ENCODE measurements around the gene SPACA9.
A peak's percentile ranks its signal among the peaks of the same experiment; 100 is the strongest.

Gene SPACA9

GRCh38 chr9:132894862-132895835 lies 16.5 kb downstream of the SPACA9 start:
- DNase-seq = no peak

- no peak for DNase-seq
Measured at GRCh38 chr9:132896264-132896663, 17.6 kb downstream of the SPACA9 start.

- DNase-seq = no peak
Measured at GRCh38 chr9:132896906-132897305, 18.2 kb downstream of the SPACA9 start.

- no peak for DNase-seq
Measured at GRCh38 chr9:132898051-132898450, 19.4 kb downstream of the SPACA9 start.

- peak; percentile 66 for DNase-seq
Measured at GRCh38 chr9:132901858-132902831, 23.4 kb downstream of the SPACA9 start.

GRCh38 chr9:132903574-132904492 lies 25.1 kb downstream of the SPACA9 start:
- no peak for DNase-seq

GRCh38 chr9:132905726-132906125 lies 27.0 kb downstream of the SPACA9 start:
- DNase-seq = no peak

GRCh38 chr9:132908635-132909034 lies 29.9 kb downstream of the SPACA9 start:
- DNase-seq = no peak

- no peak for DNase-seq
Measured at GRCh38 chr9:132909311-132909710, 30.6 kb downstream of the SPACA9 start.

GRCh38 chr9:132910376-132910775 lies 31.7 kb downstream of the SPACA9 start:
- no peak for DNase-seq

- no peak for DNase-seq
Measured at GRCh38 chr9:132912131-132912530, 33.4 kb downstream of the SPACA9 start.

- no peak for DNase-seq
Measured at GRCh38 chr9:132914924-132915323, 36.2 kb downstream of the SPACA9 start.

GRCh38 chr9:132919614-132920268 lies 41.0 kb downstream of the SPACA9 start:
- no peak for DNase-seq

GRCh38 chr9:132923346-132923902 lies 44.7 kb downstream of the SPACA9 start:
- no peak for DNase-seq

- DNase-seq = no peak
Measured at GRCh38 chr9:132927704-132928103, 49.0 kb downstream of the SPACA9 start.

- DNase-seq = no peak
Measured at GRCh38 chr9:132931178-132931735, 52.6 kb downstream of the SPACA9 start.

- no peak for DNase-seq
Measured at GRCh38 chr9:132935026-132935425, 56.3 kb downstream of the SPACA9 start.

- DNase-seq = no peak
Measured at GRCh38 chr9:132937463-132937901, 58.8 kb downstream of the SPACA9 start.

GRCh38 chr9:132939169-132939568 lies 60.5 kb downstream of the SPACA9 start:
- DNase-seq = no peak
